HepG2 (cell line): ENCODE data around the gene SMAD3. TPM values are rescaled to one million over a fixed set of nuclear protein-coding genes. Genes with fewer than 3 reads are reported as not detected.

Experiments
- DPF2 ChIP-seq: sonication (generic); formaldehyde crosslinking; IDR thresholded peaks from 2 replicates; pipeline ENCODE4 v1.4.0; 2020; ENCODE audit warnings: mild to moderate bottlenecking, low read depth, missing genetic modification reagents, borderline replicate concordance
- KLF16 ChIP-seq, 2 experiments: sonication (generic) in 1 of 2; formaldehyde crosslinking in 1 of 2; IDR thresholded peaks; 2 replicates each; pipeline versions ENCODE4 v1.6.1 to v1.8.0; 2016 to 2023; ENCODE audit warnings: missing genetic modification reagents in 2 of 2, missing compliant biosample characterization in 1 of 2
- MIER2 ChIP-seq: IDR thresholded peaks from 2 replicates; pipeline ENCODE4 v1.6.1; 2016; ENCODE audit warnings: missing biosample characterization, missing genetic modification reagents
- ZFP90 ChIP-seq: sonication (generic); formaldehyde crosslinking; IDR thresholded peaks from 2 replicates; pipeline ENCODE4 v1.8.0; 2022; ENCODE audit warnings: missing genetic modification reagents, mild to moderate bottlenecking, inconsistent platforms, borderline replicate concordance
- ZNF136 ChIP-seq: sonication (generic); formaldehyde crosslinking; IDR thresholded peaks from 2 replicates; pipeline ENCODE4 v1.8.1; 2022; ENCODE audit warnings: low read depth, mild to moderate bottlenecking, moderate library complexity, missing genetic modification reagents
- ZNF569 ChIP-seq: sonication (generic); formaldehyde crosslinking; IDR thresholded peaks from 2 replicates; pipeline ENCODE4 v1.5.0; 2020; ENCODE audit warnings: mild to moderate bottlenecking, missing genetic modification reagents, moderate library complexity, borderline replicate concordance
- polyA plus RNA-seq, 8 experiments: library from polyadenylated mRNA; depleted of rRNA in 3 of 8; stranded (reverse) in 7 of 8; unstranded in 1 of 8; fragments of >200 nt; fragmentation: Illumina TruSeq in 4 of 8; extraction: Trizol in 4 of 8; gene quantifications; 2 replicates each; pipeline versions ENCODE4 v1.2.1 to v1.2.3, GENCODE V29; 2011 to 2016; ENCODE audit warnings: low read depth in 4 of 8, missing spikeins in 1 of 8, mixed read lengths in 1 of 8; ENCODE audit not compliant: insufficient read depth in 1 of 8
- total RNA-seq, 5 experiments: library from RNA; depleted of rRNA; stranded (reverse); fragments of >200 nt; fragmentation: Illumina TruSeq; extraction: Trizol; gene quantifications; 2 replicates each; pipeline ENCODE4 v1.2.3, GENCODE V29; 2016; ENCODE audit warnings: low read depth in 1 of 5
- TF ChIP-seq, protein P1 (sequence below): sonication (generic); formaldehyde crosslinking; IDR thresholded peaks from 2 replicates; pipeline ENCODE4 v1.9.0; 2021; ENCODE audit warnings: mild to moderate bottlenecking, missing genetic modification reagents
- TF ChIP-seq, protein P2 (sequence below): sonication (generic); formaldehyde crosslinking; conservative IDR thresholded peaks from 2 replicates; pipeline ENCODE4 v1.8.0; 2022; ENCODE audit warnings: mild to moderate bottlenecking, moderate library complexity, missing genetic modification reagents
- TF ChIP-seq, protein P3 (sequence below): sonication (generic); formaldehyde crosslinking; IDR thresholded peaks from 2 replicates; pipeline ENCODE4 v1.4.0; 2020; ENCODE audit warnings: missing genetic modification reagents, mild to moderate bottlenecking, borderline replicate concordance
- TF ChIP-seq, protein P4 (sequence below): sonication (generic); formaldehyde crosslinking; IDR thresholded peaks from 2 replicates; pipeline ENCODE4 v1.4.0; 2020; ENCODE audit warnings: missing genetic modification reagents, borderline replicate concordance

SMAD3 gene
- total and polyA plus RNA-seq, 2 of the 13 experiments (the other 11 are each of a cell fraction or from before 2014, with no cell fraction given) = 8.6 to 56.3 TPM

DNA sequence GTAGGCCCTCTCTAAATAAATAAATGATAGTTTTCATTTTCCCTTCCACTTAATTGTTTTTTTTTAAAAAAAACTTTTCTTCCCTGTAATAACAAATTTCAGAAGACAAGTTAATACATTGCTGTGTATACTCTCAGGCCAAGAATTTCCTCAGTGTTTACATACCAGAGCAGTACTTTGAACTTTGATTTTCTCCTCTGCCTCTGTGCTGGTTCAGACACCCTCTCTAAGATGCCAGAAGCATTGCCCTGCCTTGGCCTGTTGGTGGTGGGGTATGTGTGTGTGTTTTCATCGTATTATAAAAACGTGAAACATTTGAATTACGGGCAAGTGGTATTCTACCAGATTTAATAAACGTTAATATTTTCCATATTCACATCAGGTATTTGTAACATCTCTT lies 70.1 kb downstream of the SMAD3 start (continued):
- TF ChIP-seq ZNF569 = no peak
- TF ChIP-seq, protein P1, sequence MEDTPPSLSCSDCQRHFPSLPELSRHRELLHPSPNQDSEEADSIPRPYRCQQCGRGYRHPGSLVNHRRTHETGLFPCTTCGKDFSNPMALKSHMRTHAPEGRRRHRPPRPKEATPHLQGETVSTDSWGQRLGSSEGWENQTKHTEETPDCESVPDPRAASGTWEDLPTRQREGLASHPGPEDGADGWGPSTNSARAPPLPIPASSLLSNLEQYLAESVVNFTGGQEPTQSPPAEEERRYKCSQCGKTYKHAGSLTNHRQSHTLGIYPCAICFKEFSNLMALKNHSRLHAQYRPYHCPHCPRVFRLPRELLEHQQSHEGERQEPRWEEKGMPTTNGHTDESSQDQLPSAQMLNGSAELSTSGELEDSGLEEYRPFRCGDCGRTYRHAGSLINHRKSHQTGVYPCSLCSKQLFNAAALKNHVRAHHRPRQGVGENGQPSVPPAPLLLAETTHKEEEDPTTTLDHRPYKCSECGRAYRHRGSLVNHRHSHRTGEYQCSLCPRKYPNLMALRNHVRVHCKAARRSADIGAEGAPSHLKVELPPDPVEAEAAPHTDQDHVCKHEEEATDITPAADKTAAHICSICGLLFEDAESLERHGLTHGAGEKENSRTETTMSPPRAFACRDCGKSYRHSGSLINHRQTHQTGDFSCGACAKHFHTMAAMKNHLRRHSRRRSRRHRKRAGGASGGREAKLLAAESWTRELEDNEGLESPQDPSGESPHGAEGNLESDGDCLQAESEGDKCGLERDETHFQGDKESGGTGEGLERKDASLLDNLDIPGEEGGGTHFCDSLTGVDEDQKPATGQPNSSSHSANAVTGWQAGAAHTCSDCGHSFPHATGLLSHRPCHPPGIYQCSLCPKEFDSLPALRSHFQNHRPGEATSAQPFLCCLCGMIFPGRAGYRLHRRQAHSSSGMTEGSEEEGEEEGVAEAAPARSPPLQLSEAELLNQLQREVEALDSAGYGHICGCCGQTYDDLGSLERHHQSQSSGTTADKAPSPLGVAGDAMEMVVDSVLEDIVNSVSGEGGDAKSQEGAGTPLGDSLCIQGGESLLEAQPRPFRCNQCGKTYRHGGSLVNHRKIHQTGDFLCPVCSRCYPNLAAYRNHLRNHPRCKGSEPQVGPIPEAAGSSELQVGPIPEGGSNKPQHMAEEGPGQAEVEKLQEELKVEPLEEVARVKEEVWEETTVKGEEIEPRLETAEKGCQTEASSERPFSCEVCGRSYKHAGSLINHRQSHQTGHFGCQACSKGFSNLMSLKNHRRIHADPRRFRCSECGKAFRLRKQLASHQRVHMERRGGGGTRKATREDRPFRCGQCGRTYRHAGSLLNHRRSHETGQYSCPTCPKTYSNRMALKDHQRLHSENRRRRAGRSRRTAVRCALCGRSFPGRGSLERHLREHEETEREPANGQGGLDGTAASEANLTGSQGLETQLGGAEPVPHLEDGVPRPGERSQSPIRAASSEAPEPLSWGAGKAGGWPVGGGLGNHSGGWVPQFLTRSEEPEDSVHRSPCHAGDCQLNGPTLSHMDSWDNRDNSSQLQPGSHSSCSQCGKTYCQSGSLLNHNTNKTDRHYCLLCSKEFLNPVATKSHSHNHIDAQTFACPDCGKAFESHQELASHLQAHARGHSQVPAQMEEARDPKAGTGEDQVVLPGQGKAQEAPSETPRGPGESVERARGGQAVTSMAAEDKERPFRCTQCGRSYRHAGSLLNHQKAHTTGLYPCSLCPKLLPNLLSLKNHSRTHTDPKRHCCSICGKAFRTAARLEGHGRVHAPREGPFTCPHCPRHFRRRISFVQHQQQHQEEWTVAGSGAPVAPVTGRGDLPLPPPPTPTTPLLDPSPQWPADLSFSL (CRISPR knock-in tag) = no peak
- TF ChIP-seq ZFP90 (CRISPR knock-in tag) = no peak
- TF ChIP-seq ZNF136 (CRISPR knock-in tag) = no peak
- TF ChIP-seq KLF16 (CRISPR knock-in tag; IDR thresholded peaks at IDR 0.05) = 0 out of 4 replicates have a peak, but pooled peaks of 1 of the 2 experiments have one; percentile 22
- TF ChIP-seq DPF2 (CRISPR knock-in tag) = peak; percentile 35; the same call in 1 of the 2 replicates
- TF ChIP-seq MIER2 (CRISPR knock-in tag) = no peak
- TF ChIP-seq, protein P2, sequence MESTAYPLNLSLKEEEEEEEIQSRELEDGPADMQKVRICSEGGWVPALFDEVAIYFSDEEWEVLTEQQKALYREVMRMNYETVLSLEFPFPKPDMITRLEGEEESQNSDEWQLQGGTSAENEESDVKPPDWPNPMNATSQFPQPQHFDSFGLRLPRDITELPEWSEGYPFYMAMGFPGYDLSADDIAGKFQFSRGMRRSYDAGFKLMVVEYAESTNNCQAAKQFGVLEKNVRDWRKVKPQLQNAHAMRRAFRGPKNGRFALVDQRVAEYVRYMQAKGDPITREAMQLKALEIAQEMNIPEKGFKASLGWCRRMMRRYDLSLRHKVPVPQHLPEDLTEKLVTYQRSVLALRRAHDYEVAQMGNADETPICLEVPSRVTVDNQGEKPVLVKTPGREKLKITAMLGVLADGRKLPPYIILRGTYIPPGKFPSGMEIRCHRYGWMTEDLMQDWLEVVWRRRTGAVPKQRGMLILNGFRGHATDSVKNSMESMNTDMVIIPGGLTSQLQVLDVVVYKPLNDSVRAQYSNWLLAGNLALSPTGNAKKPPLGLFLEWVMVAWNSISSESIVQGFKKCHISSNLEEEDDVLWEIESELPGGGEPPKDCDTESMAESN = no peak
- TF ChIP-seq, protein P3, sequence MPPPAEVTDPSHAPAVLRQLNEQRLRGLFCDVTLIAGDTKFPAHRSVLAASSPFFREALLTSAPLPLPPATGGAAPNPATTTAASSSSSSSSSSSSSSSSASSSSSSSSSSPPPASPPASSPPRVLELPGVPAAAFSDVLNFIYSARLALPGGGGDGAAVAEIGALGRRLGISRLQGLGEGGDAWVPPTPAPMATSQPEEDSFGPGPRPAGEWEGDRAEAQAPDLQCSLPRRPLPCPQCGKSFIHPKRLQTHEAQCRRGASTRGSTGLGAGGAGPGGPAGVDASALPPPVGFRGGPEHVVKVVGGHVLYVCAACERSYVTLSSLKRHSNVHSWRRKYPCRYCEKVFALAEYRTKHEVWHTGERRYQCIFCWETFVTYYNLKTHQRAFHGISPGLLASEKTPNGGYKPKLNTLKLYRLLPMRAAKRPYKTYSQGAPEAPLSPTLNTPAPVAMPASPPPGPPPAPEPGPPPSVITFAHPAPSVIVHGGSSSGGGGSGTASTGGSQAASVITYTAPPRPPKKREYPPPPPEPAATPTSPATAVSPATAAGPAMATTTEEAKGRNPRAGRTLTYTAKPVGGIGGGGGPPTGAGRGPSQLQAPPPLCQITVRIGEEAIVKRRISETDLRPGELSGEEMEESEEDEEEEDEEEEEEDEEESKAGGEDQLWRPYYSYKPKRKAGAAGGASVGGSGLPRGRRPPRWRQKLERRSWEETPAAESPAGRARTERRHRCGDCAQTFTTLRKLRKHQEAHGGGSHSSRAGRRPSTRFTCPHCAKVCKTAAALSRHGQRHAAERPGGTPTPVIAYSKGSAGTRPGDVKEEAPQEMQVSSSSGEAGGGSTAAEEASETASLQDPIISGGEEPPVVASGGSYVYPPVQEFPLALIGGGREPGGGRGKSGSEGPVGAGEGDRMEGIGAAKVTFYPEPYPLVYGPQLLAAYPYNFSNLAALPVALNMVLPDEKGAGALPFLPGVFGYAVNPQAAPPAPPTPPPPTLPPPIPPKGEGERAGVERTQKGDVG (CRISPR knock-in tag) = no peak
- TF ChIP-seq, protein P4, sequence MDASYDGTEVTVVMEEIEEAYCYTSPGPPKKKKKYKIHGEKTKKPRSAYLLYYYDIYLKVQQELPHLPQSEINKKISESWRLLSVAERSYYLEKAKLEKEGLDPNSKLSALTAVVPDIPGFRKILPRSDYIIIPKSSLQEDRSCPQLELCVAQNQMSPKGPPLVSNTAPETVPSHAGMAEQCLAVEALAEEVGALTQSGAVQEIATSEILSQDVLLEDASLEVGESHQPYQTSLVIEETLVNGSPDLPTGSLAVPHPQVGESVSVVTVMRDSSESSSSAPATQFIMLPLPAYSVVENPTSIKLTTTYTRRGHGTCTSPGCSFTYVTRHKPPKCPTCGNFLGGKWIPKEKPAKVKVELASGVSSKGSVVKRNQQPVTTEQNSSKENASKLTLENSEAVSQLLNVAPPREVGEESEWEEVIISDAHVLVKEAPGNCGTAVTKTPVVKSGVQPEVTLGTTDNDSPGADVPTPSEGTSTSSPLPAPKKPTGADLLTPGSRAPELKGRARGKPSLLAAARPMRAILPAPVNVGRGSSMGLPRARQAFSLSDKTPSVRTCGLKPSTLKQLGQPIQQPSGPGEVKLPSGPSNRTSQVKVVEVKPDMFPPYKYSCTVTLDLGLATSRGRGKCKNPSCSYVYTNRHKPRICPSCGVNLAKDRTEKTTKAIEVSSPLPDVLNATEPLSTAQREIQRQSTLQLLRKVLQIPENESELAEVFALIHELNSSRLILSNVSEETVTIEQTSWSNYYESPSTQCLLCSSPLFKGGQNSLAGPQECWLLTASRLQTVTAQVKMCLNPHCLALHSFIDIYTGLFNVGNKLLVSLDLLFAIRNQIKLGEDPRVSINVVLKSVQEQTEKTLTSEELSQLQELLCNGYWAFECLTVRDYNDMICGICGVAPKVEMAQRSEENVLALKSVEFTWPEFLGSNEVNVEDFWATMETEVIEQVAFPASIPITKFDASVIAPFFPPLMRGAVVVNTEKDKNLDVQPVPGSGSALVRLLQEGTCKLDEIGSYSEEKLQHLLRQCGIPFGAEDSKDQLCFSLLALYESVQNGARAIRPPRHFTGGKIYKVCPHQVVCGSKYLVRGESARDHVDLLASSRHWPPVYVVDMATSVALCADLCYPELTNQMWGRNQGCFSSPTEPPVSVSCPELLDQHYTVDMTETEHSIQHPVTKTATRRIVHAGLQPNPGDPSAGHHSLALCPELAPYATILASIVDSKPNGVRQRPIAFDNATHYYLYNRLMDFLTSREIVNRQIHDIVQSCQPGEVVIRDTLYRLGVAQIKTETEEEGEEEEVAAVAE (CRISPR knock-in tag) = no peak
